ENCODE results near the gene VPS13C. TPM values are rescaled to one million over a fixed set of nuclear protein-coding genes. Genes with fewer than 3 reads are reported as not detected.

VPS13C gene
- 54.3 and 80.6 TPM in 2 replicates for total RNA-seq

DNA sequence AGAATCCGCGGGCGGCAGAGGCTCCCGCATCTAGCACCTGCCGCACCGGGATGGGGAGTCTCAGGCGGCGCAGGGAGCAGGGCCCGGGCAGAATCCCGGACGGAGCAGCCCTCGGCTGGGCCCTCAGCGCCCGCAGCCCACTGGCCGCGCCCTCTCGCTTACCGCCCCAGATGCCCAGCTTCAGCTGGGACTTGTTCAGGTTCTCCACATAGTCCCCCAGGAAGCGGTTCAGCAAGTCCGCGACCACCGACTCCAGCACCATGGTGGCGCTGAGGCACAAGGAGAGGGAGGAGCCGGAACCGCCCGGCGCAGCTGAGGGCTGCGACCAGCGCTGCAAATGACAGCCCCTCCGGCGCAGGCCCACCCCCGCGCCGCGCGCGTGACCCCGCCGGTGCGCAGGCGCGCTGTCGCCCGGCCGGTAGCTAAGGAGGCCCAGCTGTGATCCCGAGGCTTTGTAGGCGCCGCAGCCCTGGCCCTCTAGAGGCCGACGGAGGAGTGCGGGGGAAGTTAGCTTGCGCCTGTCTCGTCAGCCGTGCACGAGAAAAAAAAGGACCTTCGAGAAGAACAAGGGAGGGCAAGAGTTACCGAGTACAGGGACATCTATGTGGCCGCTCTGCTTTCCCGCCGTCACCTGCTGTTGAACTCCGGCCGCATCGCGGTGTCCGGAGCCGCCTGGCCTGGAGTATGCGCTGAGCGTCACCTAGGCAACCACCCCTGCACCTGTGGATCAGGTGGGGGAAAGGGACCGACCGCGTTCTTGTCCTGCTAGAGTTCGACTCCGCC, at the start of gene VPS13C:
TSS of gene VPS13C (minus strand) at position 335 of the 783 bp plus-strand sequence. CDS start at position 262, 73 bp downstream.

GRCh38 chr15:62066663-62067447, 6.6 kb upstream of the VPS13C start, which contains the start of gene C2CD4A:
Gene C2CD4A (plus strand): TSS chr15:62066977. CDS start chr15:62067614, 637 bp downstream.

Other genes starting within 250 kb of the VPS13C start
- gene C2CD4A, start 6.5 kb upstream of the VPS13C start, total RNA-seq: 0.28 TPM in 1 of 2 replicates, not detected in the other
- gene C2CD4B, start 104.8 kb upstream of the VPS13C start, total RNA-seq: 0.19 and 0.28 TPM in 2 replicates

All from regular cardiac myocyte (primary cell).